GM15510 (cell line): Measurements from ENCODE around the gene C1QL3.

ENCODE experiments used
- POLR2A ChIP-seq: IDR thresholded peaks from 3 replicates; pipeline ENCODE4 v1.6.1; 2011; ENCODE audit warnings: borderline replicate concordance; ENCODE audit not compliant: insufficient read length; ENCODE audit errors: extremely low read depth

The C1QL3 gene

DNA sequence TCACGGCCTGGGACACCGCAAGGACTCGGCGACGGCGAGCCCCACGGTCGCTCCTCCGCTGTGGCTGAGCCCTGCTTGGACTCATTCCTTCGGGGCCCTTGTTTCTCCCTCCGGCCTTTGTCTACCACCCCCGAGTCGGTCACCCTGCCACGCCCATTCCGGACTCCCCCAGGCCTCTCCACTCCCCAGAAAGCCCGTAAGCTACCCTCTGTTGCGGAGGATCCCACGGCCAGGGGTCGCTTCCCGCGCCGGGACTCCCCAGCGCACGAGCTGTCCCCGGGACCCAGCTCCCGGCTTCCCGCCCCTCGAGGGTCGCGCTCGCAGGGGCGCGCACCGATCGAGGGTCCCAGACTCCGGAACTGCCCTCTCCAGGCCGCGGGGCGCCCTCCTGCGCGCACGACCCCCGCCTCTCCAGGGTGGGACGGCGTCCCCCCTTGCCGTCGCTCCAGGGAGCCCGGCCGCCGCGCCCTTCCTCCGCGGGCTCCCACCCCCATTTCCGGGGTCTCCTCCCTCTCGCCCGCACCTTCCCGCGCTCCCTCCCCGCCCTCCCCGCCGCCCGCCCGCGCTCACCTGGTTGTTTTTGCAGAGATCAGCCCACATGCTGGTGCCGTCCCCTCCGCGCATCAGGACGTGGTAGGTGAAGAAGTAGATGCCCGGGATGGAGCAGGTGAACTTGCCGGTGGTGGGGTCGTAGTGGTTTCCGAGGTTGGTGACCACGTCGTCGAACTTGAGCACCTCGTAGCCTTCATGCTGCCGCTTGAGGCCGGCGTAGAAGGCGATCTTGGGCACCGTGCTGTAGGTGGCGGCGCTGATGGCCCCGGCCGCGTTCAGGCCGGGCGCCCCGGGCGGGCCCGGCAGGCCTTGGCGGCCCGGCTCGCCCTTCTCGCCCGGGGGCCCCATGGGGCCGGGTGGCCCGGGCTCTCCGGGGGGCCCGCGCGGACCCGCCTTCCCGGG, 1.5 kb downstream of the C1QL3 start:
- no peak for TF ChIP-seq POLR2A

DNA sequence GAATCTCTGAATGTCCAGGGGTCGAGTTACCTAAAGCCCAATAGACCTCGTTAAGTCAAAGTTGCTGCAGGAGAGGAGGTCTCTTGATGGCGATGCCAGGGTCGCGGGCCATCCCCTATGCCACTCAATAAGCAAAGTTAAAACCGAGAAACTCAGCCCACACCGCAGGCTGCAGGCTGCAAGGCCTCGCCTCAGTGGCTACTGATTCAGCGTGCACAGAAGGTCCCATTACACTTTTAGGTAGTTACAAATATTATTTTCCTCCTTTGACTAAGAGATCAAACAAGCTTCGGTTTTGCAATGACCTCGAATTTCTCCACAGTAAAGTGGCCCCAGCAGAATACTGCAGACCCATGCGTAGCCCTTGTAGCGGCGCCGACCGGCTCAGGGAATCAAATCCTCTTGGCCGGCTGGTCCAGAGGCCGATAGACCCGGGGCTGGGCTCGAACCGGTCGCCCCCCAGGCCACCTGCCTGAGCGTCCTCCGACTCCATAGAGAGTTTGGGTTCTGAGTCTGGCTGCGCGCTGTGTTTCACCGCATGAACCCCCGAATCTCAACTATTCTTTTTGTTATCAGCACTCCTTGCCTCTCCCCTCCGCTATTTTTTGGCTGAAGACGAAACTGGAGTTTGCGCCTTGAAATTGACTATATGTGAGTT, 2.3 kb downstream of the C1QL3 start:
- TF ChIP-seq POLR2A: no peak

DNA sequence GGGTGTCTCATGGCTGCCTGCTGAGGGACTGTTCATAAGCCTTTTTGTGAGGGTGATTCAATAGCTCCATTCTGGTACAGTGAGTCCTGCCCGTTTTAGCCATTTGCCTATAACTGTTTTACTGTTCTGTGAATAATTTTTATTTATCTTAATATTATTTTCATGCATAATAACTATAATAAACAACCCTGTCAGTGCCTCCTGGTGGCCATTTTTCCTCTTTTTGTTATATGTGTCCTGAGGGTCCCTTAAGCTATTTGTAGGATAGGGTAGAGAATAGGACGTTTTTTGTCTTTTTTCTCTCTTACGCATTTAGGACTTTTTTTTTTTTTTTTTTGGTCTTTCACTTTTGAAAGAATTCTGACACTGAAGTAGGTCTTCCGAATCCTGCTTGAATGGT, 2.9 kb downstream of the C1QL3 start:
- no peak for TF ChIP-seq POLR2A

DNA sequence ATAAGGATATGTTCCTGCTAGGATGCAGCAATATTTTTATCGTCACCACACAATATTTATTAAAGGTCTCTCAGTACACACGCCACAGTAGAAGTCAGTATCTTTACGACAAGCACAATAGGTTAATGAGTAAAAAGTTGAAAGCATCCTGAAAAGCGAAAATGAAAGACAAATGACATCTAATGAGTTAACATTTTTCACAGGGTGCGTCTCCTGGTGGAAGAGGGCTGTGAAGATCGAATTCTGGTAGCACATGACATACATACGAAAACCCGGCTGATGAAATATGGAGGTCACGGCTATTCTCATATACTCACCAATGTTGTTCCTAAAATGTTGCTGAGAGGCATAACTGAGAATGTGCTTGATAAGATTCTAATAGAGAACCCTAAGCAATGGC, 10.8 kb downstream of the C1QL3 start:
- no peak for TF ChIP-seq POLR2A

DNA sequence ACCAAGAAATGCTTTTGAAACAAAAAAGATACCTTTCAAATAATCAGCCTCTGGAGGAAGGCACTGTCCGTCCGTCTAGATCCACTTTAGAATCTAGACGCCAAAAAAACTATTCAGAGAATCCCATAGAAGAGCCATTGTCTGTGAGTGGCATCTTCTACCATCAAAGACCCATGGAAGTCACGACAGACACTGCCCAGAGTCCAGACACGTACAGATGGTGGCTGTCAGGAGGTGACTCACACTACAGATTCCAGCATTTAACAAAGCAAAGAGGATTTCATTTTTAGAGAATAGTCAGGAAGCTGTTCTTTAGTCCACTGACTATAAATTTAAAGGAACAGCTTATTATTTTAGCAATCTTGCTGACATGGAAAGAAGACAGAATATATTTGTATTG, 11.7 kb downstream of the C1QL3 start:
- TF ChIP-seq POLR2A: no peak

DNA sequence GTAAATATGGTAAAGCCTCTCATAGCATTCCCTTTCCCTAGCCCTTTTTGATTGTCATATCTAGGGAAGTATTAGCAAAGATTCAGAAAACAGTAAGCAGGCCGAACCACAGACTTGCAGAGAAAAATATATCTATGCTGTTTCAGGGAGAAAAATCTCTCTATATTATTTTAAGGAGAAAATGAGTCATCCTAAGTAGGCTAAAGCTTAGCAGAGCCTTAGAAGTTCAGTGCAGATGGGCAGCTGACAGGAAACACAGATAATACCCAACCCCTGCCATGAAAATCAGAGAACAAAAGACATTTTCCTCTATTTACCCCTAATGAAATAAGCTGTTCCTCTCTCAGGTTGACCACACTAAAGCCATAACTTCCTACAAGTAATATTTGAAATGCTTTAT, 16.5 kb downstream of the C1QL3 start:
- TF ChIP-seq POLR2A: no peak

DNA sequence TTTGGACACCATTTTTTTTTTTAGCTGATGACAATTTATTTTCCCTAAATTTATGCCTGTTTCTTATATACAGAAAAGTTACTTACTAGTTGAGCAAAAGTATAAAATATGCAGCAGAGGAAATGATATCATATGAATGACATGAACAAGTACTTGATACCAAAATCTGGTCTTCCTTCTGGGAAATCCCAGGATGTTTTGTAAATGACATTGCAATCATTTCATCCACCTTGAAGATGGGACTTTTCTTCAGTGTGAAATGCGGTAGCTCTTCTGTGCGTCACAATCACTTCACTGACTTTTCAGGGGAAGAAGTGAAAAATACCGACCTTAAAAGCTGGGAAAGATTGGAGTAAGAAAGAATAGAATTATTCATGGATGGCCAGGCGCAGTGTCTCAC, 23.8 kb downstream of the C1QL3 start:
- TF ChIP-seq POLR2A: no peak

DNA sequence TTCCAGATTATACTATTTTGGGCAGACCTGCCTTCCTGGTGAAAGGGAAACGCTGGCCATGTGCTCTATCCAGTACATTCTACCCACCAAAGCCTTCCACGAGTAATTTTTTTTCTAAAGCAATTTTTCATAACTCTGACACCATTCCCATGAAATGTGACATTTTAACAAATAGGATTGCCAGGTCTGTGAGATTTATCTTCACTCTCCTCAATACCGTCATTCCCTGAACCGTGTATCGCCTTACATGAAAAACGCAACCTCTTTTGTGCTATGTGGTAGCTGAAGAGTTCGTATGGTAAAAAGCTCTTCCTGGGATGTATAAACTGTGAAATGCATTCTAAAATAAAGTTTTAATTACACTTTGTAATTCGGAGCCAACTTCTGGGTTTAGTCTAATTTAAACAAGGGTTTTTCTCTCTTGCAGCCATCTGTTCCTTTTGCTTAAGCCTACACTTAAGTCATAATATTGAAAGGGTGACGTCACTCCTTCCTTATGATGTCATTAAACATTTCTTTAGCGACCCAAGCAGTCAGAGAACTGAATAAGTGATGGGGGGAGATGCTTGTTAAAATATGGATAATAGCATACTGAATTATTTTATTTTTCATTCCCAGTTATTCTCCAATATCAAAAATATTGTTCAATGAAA, 27.7 kb downstream of the C1QL3 start:
- no peak for TF ChIP-seq POLR2A

DNA sequence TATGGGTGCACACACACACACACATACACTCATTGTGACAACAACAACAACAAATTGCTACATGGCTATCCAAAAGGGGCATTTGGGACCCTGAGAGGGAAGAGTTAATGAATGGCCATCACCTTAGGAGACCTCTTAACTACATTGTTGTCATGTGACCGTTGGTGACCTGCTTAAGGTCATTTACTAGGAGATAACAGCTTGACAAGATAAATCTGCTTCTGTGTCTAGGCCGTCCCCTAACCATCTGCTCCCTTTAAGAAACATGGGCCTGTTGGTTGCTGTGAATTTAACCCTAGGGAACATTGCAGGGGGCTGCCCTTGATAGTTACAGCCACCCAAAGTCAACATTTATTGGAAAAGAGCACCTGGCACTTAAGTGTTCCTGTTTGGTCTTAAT, 29.7 kb downstream of the C1QL3 start:
- TF ChIP-seq POLR2A: no peak

DNA sequence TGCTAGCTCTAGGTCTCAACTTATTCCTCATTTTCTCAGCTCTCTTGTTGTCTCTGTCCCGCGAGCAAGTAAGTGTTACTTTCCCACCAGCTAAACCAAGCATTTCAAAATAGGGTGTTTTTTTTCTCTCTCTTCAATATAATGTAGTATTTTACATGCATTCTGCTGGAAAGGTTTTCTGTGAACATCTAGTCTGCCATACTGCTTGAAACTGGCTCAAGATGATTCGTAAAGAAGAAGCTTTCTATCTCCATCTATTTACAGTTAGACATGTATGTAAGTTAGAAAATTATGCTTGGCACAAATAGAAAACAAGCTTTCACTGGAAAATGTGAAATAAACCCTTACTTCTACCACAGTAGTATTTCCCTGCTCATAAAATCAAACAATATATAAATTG, 31.2 kb downstream of the C1QL3 start:
- TF ChIP-seq POLR2A: no peak

DNA sequence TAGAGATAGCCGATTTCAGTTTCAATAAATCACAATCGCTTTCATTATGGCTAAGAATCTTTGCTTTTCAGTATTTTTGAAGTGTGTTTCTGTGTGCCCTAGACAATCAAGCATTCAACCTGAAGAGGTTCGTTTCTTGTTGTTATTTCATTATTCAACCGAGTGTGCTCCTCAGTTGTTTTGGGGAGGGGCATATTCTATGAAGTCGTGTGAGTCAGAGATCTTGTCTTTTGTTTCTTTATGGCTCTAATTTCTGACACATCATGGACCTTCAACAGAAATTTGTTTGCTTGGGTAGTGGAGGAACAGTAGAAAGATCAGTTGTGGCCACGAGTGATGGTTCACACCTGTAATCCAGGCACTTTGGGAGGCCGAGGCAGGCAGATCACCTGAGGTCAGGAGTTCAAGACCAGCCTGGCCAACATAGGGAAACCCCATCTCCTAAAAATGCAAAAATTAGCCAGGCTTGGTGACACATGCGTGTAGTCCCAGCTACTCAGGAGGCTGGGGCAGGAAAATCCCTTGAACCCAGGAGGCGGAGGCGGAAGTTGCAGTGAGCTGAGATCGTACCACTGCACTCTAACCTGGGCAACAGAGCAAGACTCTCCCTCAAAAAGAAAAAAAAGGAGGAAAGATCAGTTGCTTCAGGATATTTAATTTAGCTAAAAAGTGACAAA, 38.3 kb downstream of the C1QL3 start:
- TF ChIP-seq POLR2A: no peak

DNA sequence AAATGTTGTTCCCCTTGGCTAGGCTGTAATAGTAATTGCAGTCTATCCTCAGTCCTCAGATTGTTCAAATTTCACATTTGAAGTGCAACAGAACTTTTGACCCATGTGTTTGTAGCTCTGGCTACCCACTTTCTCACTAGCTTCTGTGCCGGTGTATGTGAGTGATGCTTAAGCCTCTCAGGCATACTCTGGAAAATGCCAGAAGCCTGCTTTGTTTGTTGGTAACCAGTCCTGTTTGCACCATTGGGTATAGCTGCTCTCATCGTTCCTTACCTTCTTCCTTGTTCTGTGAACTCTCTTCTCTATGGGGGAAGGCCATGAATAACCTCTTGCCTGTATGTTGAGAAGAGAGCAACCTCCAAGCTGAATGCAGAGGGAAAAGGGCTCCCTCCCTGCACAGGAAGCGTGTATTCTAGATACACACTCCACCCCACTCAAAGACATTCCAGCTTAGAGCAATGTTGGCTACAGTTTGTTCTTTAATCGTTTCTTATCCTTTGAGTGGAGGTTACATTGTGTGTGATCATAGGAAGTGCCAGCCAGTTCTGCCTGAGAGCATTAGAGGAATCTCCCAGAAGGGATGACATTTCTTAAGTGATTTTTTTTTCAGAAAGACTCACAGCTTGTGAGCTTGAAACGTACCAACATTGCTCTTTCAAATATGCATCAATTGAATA, 40.5 kb downstream of the C1QL3 start:
- no peak for TF ChIP-seq POLR2A

DNA sequence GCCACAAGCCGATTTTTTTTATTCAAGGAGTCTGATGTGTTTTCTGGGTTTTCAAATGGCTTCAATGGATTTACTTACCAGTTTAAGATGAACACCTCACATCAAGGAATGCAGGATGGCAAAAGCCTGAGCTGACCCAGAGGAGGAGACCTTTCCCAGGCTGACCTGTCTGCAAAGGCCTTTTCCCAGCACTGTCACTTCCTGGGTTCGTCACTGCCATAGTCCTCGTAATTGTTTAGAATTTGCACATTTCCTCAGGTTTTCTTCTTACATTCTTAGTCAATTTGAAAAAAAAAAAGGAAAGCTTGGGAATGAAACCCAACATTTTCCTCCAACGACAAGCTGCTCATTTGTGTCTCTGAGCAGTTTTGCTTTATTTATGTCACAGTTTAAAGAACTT, 42.9 kb downstream of the C1QL3 start:
- no peak for TF ChIP-seq POLR2A

DNA sequence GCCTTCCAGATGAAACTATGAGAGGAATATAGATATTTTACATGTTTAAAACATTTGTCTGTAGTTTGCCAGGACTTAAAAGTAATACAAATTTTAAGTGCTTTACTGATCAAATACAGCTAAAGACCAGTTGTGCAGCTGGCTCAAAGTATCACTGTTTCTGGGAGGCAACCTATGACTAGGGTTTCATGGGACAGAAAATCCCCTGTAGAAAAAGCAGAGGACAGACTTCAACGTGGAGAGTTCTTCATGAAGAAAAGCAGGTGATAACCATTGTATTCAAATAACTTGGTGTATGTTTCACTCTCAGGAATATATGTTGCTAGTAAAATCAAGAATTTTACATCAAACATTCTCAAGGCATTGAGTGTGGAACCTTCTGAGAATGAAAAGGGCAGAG, 43.9 kb downstream of the C1QL3 start:
- TF ChIP-seq POLR2A: no peak
